Diencephalon (tissue), 1 donor: ENCODE data around the gene PLLP. TPM values are rescaled to one million over a fixed set of nuclear protein-coding genes. Genes with fewer than 3 reads are reported as not detected.

Source experiments
- small RNA-seq: library from RNA; depleted of rRNA; stranded (forward); fragments of <200 nt; gene quantifications from one replicate; pipeline ENCODE3, GENCODE V24; 2014
- total RNA-seq: library from RNA; depleted of rRNA; stranded (reverse); fragments of >200 nt; gene quantifications from one replicate; pipeline ENCODE4 v1.2.3, GENCODE V29; 2014

PLLP gene
- total RNA-seq, result 3.9 TPM

GRCh38 chr16:57284209-57284951 is at the start of gene PLLP:
Gene PLLP, minus strand, starts transcription at chr16:57284672. Its CDS starts 132 bp downstream, at chr16:57284540.

GRCh38 chr16:57244767-57245471 is 39.6 kb downstream of the PLLP start, which contains the start of gene ARL2BP:
Gene ARL2BP, plus strand, starts transcription at chr16:57245259. Its CDS starts 109 bp downstream, at chr16:57245368.

Small RNAs within 50 kb of the gene (small RNA-seq; reads per million reads assigned to genes)
- gene AC108081.1, result not detected

Other genes with a start within 250 kb of the PLLP start
- gene CPNE2, start 192.1 kb downstream of the PLLP start, total RNA-seq, result 71.0 TPM
- 146 TPM for gene PSME3IP1, start 98.6 kb downstream of the PLLP start, total RNA-seq
- gene RSPRY1, start 98.3 kb downstream of the PLLP start, total RNA-seq, result 71.7 TPM
- gene ARL2BP, start 39.4 kb downstream of the PLLP start, total RNA-seq, result 76.1 TPM
- gene CCL22, start 74.1 kb upstream of the PLLP start, total RNA-seq, result not detected
- 18.2 TPM for gene CX3CL1, start 87.8 kb upstream of the PLLP start, total RNA-seq
- gene CCL17, start 120.1 kb upstream of the PLLP start, total RNA-seq, result not detected
- gene CIAPIN1, start 162.7 kb upstream of the PLLP start, total RNA-seq, result 63.0 TPM
- 36.4 TPM for gene COQ9, start 162.8 kb upstream of the PLLP start, total RNA-seq
- gene POLR2C, start 178.0 kb upstream of the PLLP start, total RNA-seq, result 60.2 TPM
- gene DOK4, start 201.8 kb upstream of the PLLP start, total RNA-seq, result 62.5 TPM